ENCODE data around the gene GRIK2.

- TF ChIP-seq CTCF (IDR thresholded peaks at IDR 0.05) (no peak), ZFX (IDR thresholded peaks at IDR 0.05; ENCODE audit: borderline replicate concordance) (no peak)
These were observed 459.9 kb downstream of the GRIK2 start for GRCh38 chr6:101853231-101854085.
